HG02884 (cell line): ENCODE data around the gene MPC2.
"Not testable (repeated sequence)": the region's sequence is repeated elsewhere in the genome, so short reads cannot be mapped to it uniquely, and the experiment has no call there.

Experiments
- ATAC-seq: cut with Tn5 transposase; IDR thresholded peaks from one replicate; pipeline ENCODE4 v1.9.1; 2021; ENCODE audit warnings: mild to moderate bottlenecking, moderate library complexity; ENCODE audit not compliant: unreplicated experiment

MPC2 gene

GRCh38 chr1:167935216-167936067 is 1.4 kb downstream of the MPC2 start:
- ATAC-seq, result peak; percentile 1

GRCh38 chr1:167934426-167935215 is 2.3 kb downstream of the MPC2 start:
- ATAC-seq, result no peak

GRCh38 chr1:167933788-167934187 is 3.1 kb downstream of the MPC2 start:
- ATAC-seq, result no peak

GRCh38 chr1:167929725-167930124 is 7.1 kb downstream of the MPC2 start:
- no peak for ATAC-seq

- ATAC-seq, result not testable (repeated sequence)
Measured at GRCh38 chr1:167928919-167929318, 8.0 kb downstream of the MPC2 start.

- no peak for ATAC-seq
Measured at GRCh38 chr1:167928457-167928852, 8.4 kb downstream of the MPC2 start.

- ATAC-seq, result no peak
Measured at GRCh38 chr1:167927046-167927754, 9.7 kb downstream of the MPC2 start.

GRCh38 chr1:167926486-167926997 is 10.3 kb downstream of the MPC2 start:
- ATAC-seq, result no peak

- no peak for ATAC-seq
Measured at GRCh38 chr1:167924543-167925231, 12.2 kb downstream of the MPC2 start.

- no peak for ATAC-seq
Measured at GRCh38 chr1:167924102-167924501, 12.8 kb downstream of the MPC2 start.

GRCh38 chr1:167923324-167924056 is 13.4 kb downstream of the MPC2 start:
- no peak for ATAC-seq

GRCh38 chr1:167922611-167923074 is 14.2 kb downstream of the MPC2 start:
- ATAC-seq, result no peak

GRCh38 chr1:167922023-167922422 is 14.8 kb downstream of the MPC2 start:
- ATAC-seq, result no peak

- no peak for ATAC-seq
Measured at GRCh38 chr1:167916766-167917511, 19.9 kb downstream of the MPC2 start.

- ATAC-seq, result no peak
Measured at GRCh38 chr1:167915569-167915968, 21.3 kb downstream of the MPC2 start.

- no peak for ATAC-seq
Measured at GRCh38 chr1:167913895-167914496, 22.9 kb downstream of the MPC2 start, which contains the start of gene ADCY10. Gene ADCY10 (minus strand): TSS chr1:167914134. CDS start chr1:167905140, 8,994 bp downstream.

- ATAC-seq, result no peak
Measured at GRCh38 chr1:167912294-167912693, 24.6 kb downstream of the MPC2 start.

GRCh38 chr1:167911413-167911812 is 25.5 kb downstream of the MPC2 start:
- ATAC-seq, result no peak

- ATAC-seq, result no peak
Measured at GRCh38 chr1:167910530-167910929, 26.3 kb downstream of the MPC2 start.
